ENCODE data around the gene TMEM263.
"Not testable (repeated sequence)": the region's sequence is repeated elsewhere in the genome, so short reads cannot be mapped to it uniquely, and the experiment has no call there.

Gene TMEM263

DNA sequence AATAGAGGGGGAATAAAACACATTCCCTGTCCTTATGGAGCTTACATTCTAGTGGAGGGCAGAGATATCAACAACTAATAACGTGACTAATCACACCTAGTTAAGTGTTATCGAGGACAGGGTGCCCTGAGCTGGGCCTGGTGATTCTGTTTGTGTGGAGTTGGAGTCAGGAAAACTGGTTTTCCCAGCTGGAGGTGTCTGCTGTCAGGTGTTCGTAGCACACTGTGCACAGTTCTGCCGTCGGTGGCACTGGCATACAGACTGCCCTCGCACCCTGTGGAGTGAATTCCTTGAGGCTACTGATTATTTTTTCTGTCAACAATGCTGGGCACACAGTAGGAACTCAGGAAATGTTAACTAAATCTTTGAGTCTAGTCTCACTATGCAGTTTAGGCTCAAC, 32.1 kb downstream of the TMEM263 start:
- DNase-seq, result peak; percentile 19

- DNase-seq, result no peak
These were observed 39.0 kb downstream of the TMEM263 start for GRCh38 chr12:106994579-106995220.

- not testable (repeated sequence) for DNase-seq
These were observed 40.4 kb downstream of the TMEM263 start for GRCh38 chr12:106996102-106996501.

DNA sequence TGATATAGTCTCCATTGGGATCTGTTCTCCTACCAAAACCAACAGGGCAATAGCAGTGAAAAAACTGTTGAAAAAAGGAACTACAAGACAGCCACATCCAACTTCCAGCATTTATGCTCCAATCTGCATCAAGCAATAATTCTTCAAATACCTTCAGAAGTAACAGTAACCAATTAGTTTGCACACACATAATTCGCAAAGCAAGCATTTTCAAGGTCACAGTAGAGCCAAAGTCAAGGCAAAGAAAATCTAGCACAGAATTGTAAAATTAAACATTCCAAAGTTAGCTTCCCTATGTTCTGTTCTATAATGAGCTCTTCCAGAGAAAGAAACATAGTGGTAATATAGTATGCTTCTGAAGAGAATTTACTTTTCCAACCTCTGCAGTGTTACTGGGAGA, 42.2 kb downstream of the TMEM263 start:
- no peak for DNase-seq

GRCh38 chr12:106999446-106999845, 43.7 kb downstream of the TMEM263 start:
- no peak for DNase-seq

- DNase-seq, result not testable (repeated sequence)
These were observed 47.0 kb downstream of the TMEM263 start for GRCh38 chr12:107002665-107003064.

DNA sequence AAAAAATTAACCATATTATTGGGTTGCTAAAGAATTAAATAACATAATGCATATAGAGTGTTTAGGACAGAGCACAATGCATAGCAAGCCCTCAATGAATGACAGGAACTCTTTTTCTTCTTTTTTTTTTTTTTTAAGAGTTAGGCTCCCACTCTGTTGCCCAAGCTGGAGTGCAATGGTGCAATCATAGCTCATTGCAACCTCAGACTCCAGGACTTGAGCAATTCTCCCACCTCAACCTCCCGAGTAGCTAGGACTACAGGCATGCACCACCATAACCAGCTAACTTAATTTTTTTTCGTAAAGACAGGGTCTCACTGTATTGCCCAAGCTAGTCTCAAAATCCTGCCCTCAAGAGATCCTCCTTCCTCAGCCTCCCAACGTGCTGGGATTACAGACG, 51.7 kb downstream of the TMEM263 start:
- no peak for DNase-seq

DNA sequence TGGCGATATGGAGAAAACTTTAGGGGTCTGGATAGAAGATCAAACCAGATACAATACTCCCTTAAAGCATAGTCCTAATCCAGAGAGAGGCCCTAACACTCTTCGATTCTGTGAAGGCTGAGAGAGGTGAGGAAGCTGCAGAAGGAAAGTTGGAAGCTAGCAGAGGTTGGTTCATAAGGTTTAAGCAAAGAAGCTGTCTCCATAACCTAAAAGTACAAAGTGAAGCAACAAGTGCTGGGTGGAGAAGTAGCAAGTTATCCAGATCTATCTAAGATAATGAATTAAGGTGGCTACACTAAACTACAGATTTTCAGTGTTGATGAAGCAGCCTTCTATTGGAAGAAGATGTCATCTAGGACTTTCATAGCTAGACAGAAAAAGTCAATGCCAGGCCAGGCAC, 55.8 kb downstream of the TMEM263 start:
- DNase-seq, result no peak

DNA sequence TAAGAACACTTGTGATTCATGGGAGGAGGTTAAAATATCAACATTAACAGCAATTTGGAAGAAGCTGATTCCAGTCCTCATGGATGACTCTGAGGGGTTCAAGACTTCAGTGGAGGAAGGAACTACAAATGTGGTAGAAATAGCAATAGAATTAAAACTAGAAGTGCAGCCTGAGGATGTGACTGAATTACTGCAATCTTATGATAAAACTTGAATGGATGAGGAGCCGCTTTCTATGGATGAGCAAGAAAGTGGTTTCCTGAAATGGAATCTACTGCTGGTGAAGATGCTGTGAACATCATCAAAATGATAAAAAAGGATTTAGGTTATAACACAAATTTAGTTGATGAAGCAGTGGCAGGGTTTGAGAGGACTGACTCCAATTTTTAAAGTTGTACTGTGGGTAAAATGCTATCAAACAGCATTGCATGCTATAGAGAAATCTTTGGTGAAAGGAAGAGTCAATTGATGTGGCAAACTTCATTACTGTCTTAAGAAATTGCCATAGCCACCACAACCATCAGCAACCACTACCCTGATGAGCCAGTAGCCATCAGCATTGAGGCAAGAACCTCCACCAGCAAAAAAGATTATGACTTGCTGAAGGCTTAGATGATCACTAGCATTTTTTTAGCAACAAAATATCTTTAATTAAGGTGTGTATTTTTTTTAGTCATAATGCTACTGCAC, 57.2 kb downstream of the TMEM263 start:
- no peak for DNase-seq

DNA sequence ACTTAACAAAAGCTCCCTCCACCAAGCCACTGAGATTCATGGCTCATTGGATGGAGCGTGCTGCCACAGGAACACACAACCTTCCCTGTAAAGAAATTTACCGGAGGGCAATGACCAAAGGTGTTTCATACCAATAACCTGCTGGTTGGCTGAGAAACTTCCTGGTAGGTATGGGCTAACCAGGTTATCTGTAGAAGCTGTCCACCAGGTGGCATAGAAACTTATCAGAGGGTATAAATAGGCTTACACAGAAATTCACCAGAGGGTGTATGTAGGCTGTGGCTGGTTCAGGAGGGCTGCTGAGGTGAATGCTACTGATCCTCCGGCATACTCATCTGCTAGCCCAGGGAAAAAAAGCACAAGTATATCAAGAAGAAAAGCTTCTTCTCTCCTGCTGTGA, 58.3 kb downstream of the TMEM263 start:
- peak; percentile 25 for DNase-seq

DNA sequence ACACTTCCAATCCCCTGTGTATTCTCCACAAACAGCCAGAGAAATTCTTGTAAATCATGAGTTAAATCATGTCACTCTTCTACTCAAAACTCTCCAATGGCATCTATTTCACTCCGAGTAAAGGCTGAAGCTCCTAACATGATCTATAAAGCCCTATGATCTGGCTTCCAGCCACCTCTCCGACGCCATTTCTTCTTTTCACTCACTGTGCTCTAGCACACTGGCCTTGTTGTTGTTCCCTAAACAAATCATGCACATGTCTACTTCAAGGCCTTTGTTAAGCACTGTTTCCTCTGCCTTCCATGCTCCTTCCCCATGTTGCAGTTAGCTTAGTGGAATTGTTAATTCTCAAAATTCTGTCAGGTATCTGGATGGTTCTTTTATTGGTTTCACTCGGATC, 61.3 kb downstream of the TMEM263 start:
- no peak for DNase-seq

DNA sequence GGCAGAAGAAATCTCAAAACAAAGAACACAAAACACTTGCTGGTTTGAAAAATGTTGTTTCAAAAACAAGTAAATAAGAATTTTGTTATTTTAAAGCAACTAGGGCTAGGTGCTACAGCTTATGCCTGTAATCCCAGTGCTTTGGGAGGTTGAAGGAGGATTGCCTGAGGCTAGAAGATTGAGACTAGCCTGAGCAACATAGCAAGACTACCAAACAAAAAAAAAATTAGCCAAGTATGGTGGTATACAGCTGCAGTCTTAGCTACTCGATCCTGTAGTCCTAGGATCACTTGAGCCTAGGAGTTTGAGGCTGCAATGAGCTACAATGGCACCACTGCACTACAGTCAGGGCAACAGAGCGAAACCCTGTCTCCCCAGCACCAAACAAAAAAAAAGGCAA, 63.8 kb downstream of the TMEM263 start:
- no peak for DNase-seq

All from NCI-H146 (cell line).